ENCODE results near the gene UBE4B. TPM values are rescaled to one million over a fixed set of nuclear protein-coding genes. Genes with fewer than 3 reads are reported as not detected.

Gene UBE4B
- total and polyA plus RNA-seq, 2 of the 13 experiments (the other 11 are each of a cell fraction or from before 2014, with no cell fraction given) = 15.2 to 24.8 TPM

DNA sequence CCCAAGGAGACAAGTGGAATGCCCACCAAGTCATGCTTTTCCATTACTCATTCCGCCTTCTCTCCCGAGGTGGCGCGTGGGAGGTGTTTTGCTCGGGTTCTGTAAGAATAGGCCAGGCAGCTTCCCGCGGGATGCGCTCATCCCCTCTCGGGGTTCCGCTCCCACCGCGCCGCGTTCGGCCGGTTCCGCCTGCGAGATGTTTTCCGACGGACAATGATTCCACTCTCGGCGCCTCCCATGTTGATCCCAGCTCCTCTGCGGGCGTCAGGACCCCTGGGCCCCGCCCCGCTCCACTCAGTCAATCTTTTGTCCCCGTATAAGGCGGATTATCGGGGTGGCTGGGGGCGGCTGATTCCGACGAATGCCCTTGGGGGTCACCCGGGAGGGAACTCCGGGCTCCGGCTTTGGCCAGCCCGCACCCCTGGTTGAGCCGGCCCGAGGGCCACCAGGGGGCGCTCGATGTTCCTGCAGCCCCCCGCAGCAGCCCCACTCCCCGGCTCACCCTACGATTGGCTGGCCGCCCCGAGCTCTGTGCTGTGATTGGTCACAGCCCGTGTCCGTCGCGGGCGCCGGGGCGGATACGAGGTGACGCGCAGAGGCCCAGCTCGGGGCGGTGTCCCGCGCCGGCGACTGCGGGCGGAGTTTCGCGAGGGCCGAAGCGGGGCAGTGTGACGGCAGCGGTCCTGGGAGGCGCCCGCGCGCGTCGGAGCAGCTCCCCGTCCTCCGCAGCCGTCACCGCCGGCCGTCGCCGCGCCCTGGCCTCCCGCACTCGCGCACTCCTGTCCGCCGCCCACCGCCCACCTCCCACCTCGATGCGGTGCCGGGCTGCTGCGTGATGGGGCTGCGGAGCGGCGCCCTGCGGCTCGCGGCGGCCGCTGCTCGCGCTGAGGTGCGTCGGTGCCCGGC, 177.4 kb downstream of the UBE4B start, which contains the start of gene KIF1B (continued):
- TF ChIP-seq, protein P1, sequence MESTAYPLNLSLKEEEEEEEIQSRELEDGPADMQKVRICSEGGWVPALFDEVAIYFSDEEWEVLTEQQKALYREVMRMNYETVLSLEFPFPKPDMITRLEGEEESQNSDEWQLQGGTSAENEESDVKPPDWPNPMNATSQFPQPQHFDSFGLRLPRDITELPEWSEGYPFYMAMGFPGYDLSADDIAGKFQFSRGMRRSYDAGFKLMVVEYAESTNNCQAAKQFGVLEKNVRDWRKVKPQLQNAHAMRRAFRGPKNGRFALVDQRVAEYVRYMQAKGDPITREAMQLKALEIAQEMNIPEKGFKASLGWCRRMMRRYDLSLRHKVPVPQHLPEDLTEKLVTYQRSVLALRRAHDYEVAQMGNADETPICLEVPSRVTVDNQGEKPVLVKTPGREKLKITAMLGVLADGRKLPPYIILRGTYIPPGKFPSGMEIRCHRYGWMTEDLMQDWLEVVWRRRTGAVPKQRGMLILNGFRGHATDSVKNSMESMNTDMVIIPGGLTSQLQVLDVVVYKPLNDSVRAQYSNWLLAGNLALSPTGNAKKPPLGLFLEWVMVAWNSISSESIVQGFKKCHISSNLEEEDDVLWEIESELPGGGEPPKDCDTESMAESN (CRISPR knock-in tag; conservative IDR thresholded peaks at IDR 0.05) = peak; percentile 83
- TF ChIP-seq, protein P2, sequence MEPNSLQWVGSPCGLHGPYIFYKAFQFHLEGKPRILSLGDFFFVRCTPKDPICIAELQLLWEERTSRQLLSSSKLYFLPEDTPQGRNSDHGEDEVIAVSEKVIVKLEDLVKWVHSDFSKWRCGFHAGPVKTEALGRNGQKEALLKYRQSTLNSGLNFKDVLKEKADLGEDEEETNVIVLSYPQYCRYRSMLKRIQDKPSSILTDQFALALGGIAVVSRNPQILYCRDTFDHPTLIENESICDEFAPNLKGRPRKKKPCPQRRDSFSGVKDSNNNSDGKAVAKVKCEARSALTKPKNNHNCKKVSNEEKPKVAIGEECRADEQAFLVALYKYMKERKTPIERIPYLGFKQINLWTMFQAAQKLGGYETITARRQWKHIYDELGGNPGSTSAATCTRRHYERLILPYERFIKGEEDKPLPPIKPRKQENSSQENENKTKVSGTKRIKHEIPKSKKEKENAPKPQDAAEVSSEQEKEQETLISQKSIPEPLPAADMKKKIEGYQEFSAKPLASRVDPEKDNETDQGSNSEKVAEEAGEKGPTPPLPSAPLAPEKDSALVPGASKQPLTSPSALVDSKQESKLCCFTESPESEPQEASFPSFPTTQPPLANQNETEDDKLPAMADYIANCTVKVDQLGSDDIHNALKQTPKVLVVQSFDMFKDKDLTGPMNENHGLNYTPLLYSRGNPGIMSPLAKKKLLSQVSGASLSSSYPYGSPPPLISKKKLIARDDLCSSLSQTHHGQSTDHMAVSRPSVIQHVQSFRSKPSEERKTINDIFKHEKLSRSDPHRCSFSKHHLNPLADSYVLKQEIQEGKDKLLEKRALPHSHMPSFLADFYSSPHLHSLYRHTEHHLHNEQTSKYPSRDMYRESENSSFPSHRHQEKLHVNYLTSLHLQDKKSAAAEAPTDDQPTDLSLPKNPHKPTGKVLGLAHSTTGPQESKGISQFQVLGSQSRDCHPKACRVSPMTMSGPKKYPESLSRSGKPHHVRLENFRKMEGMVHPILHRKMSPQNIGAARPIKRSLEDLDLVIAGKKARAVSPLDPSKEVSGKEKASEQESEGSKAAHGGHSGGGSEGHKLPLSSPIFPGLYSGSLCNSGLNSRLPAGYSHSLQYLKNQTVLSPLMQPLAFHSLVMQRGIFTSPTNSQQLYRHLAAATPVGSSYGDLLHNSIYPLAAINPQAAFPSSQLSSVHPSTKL (CRISPR knock-in tag; IDR thresholded peaks at IDR 0.05) = no peak; the same call in 1 of the 2 replicates
- TF ChIP-seq NR2C2 (CRISPR knock-in tag; IDR thresholded peaks at IDR 0.05; ENCODE audit: borderline replicate concordance) (peak; percentile 39; the same call in 1 of the 2 replicates), FOXO1 (CRISPR knock-in tag; IDR thresholded peaks at IDR 0.05) (peak; percentile 49; the same call in 1 of the 2 replicates), ZNF331 (CRISPR knock-in tag; IDR thresholded peaks at IDR 0.05) (peak; percentile 21; the same call in 1 of the 2 replicates), ZNF781 (CRISPR knock-in tag; IDR thresholded peaks at IDR 0.05; ENCODE audit: borderline replicate concordance, not compliant biosample characterization) (peak; percentile 45), ZSCAN30 (CRISPR knock-in tag; IDR thresholded peaks at IDR 0.05) (no peak), ZNF746 (CRISPR knock-in tag; IDR thresholded peaks at IDR 0.05) (no peak; the same call in 1 of the 2 replicates), ZC3H13 (CRISPR knock-in tag; IDR thresholded peaks at IDR 0.05) (no peak), ZNF160 (CRISPR knock-in tag; IDR thresholded peaks at IDR 0.05) (peak; percentile 45)
- TF ChIP-seq, protein P3, sequence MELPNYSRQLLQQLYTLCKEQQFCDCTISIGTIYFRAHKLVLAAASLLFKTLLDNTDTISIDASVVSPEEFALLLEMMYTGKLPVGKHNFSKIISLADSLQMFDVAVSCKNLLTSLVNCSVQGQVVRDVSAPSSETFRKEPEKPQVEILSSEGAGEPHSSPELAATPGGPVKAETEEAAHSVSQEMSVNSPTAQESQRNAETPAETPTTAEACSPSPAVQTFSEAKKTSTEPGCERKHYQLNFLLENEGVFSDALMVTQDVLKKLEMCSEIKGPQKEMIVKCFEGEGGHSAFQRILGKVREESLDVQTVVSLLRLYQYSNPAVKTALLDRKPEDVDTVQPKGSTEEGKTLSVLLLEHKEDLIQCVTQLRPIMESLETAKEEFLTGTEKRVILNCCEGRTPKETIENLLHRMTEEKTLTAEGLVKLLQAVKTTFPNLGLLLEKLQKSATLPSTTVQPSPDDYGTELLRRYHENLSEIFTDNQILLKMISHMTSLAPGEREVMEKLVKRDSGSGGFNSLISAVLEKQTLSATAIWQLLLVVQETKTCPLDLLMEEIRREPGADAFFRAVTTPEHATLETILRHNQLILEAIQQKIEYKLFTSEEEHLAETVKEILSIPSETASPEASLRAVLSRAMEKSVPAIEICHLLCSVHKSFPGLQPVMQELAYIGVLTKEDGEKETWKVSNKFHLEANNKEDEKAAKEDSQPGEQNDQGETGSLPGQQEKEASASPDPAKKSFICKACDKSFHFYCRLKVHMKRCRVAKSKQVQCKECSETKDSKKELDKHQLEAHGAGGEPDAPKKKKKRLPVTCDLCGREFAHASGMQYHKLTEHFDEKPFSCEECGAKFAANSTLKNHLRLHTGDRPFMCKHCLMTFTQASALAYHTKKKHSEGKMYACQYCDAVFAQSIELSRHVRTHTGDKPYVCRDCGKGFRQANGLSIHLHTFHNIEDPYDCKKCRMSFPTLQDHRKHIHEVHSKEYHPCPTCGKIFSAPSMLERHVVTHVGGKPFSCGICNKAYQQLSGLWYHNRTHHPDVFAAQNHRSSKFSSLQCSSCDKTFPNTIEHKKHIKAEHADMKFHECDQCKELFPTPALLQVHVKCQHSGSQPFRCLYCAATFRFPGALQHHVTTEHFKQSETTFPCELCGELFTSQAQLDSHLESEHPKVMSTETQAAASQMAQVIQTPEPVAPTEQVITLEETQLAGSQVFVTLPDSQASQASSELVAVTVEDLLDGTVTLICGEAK (IDR thresholded peaks at IDR 0.05) = no peak
- TF ChIP-seq, protein P3 (CRISPR knock-in tag; IDR thresholded peaks at IDR 0.05) = peak; percentile 80
- TF ChIP-seq, protein P4, sequence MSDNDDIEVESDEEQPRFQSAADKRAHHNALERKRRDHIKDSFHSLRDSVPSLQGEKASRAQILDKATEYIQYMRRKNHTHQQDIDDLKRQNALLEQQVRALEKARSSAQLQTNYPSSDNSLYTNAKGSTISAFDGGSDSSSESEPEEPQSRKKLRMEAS (IDR thresholded peaks at IDR 0.05) = peak; percentile 72

All from HepG2 (cell line).